ENCODE data around the gene OCEL1.

GRCh38 chr19:17206736-17207581, 19.1 kb upstream of the OCEL1 start:
- TF ChIP-seq CTCF (IDR thresholded peaks at IDR 0.05) (no peak), POLR2AphosphoS5 (IDR thresholded peaks at IDR 0.05) (no peak)
